GM23338 (cell line): ENCODE measurements around the gene RSPO1. TPM values are rescaled to one million over a fixed set of nuclear protein-coding genes. Genes with fewer than 3 reads are reported as not detected.

Experiments
- ATAC-seq: fragments of 200-7000 bp; cut with Tn5 transposase; 3 replicates; pipeline ENCODE4 v1.9.1; 2020
- DNase-seq: peaks from one replicate; pipeline ENCODE4 v3.0.0-alpha.2; 2015; ENCODE audit warnings: low spot score
- H2AFZ ChIP-seq: fragments of 200-600 bp; sonication (generic); 2 replicates; pipeline ENCODE4 v1.8.0; 2016; ENCODE audit warnings: antibody characterized with exemption, mild to moderate bottlenecking, moderate library complexity
- H3F3A ChIP-seq: fragments of 200-600 bp; sonication (generic); replicated peaks from 2 replicates; pipeline ENCODE4 v1.8.0; 2017; ENCODE audit warnings: antibody characterized with exemption, mixed run types, low read depth
- H3K27ac ChIP-seq: fragments of 200-600 bp; sonication (generic); 2 replicates; pipeline ENCODE4 v1.6.1; 2016; ENCODE audit warnings: low read depth
- H3K27me3 ChIP-seq: fragments of 200-600 bp; sonication (generic); 2 replicates; pipeline ENCODE4 v1.8.0; 2016; ENCODE audit warnings: mild to moderate bottlenecking, mixed run types, moderate library complexity; ENCODE audit not compliant: insufficient read depth
- H3K36me3 ChIP-seq: fragments of 200-600 bp; sonication (generic); 2 replicates; pipeline ENCODE4 v1.8.0; 2016; ENCODE audit warnings: mild to moderate bottlenecking; ENCODE audit not compliant: insufficient read depth
- H3K4me1 ChIP-seq: fragments of 200-600 bp; sonication (generic); 2 replicates; pipeline ENCODE4 v1.8.0; 2016; ENCODE audit warnings: mild to moderate bottlenecking, moderate library complexity; ENCODE audit not compliant: insufficient read depth
- H3K4me2 ChIP-seq: fragments of 200-600 bp; sonication (generic); 2 replicates; pipeline ENCODE4 v1.7.1; 2017; ENCODE audit warnings: mixed run types
- H3K4me3 ChIP-seq: fragments of 200-600 bp; sonication (generic); 2 replicates; pipeline ENCODE4 v1.6.1; 2016; ENCODE audit warnings: mixed run types
- H3K79me2 ChIP-seq: fragments of 200-600 bp; sonication (generic); replicated peaks from 2 replicates; pipeline ENCODE4 v1.8.0; 2017; ENCODE audit warnings: mild to moderate bottlenecking; ENCODE audit not compliant: insufficient read depth
- H3K9me2 ChIP-seq: fragments of 200-600 bp; sonication (generic); 2 replicates; pipeline ENCODE4 v1.8.0; 2017; ENCODE audit not compliant: insufficient read depth
- H4K20me1 ChIP-seq: fragments of 200-600 bp; sonication (generic); replicated peaks from 2 replicates; pipeline ENCODE4 v1.8.0; 2017; ENCODE audit warnings: mild to moderate bottlenecking; ENCODE audit not compliant: insufficient read depth
- H3K27ac Mint-ChIP-seq: 2 replicates; pipeline ENCODE4 v1.8.0; 2020; ENCODE audit warnings: inconsistent platforms, mild to moderate bottlenecking, moderate library complexity, mixed read lengths
- H3K27me3 Mint-ChIP-seq: 3 replicates; pipeline ENCODE4 v1.8.0; 2022; ENCODE audit warnings: low read depth, mild to moderate bottlenecking, moderate library complexity, mixed read lengths, inconsistent platforms; ENCODE audit not compliant: insufficient read depth, poor library complexity
- H3K36me3 Mint-ChIP-seq: 3 replicates; pipeline ENCODE4 v1.8.0; 2021; ENCODE audit warnings: low read depth, mild to moderate bottlenecking, inconsistent platforms, moderate library complexity, mixed read lengths
- H3K4me1 Mint-ChIP-seq: 3 replicates; pipeline ENCODE4 v1.8.0; 2020; ENCODE audit warnings: mild to moderate bottlenecking, inconsistent platforms, mixed read lengths
- H3K4me3 Mint-ChIP-seq: 3 replicates; pipeline ENCODE4 v1.8.0; 2021; ENCODE audit warnings: moderate library complexity, mild to moderate bottlenecking, inconsistent platforms, mixed read lengths
- H3K9me3 Mint-ChIP-seq: 3 replicates; pipeline ENCODE4 v1.8.0; 2020; ENCODE audit warnings: moderate library complexity, mild to moderate bottlenecking, inconsistent platforms, mixed read lengths
- CREB1 ChIP-seq: fragments of 250-450 bp; sonication (Bioruptor Pico); IDR thresholded peaks from 2 replicates; pipeline ENCODE4 v1.5.0; 2020; ENCODE audit warnings: low read depth, mild to moderate bottlenecking, moderate library complexity
- EZH2 ChIP-seq: fragments of 200-600 bp; sonication (generic); IDR thresholded peaks from one replicate; pipeline ENCODE4 v1.8.0; 2017; ENCODE audit warnings: antibody characterized with exemption, mild to moderate bottlenecking, low read depth; ENCODE audit not compliant: unreplicated experiment
- EZH2phosphoT487 ChIP-seq: fragments of 200-600 bp; sonication (generic); IDR thresholded peaks from one replicate; pipeline ENCODE4 v1.8.1; 2018; ENCODE audit warnings: antibody characterized with exemption; ENCODE audit not compliant: unreplicated experiment
- JUNB ChIP-seq: IDR thresholded peaks from one replicate; pipeline ENCODE4 v1.6.1; 2016; ENCODE audit warnings: antibody characterized with exemption; ENCODE audit not compliant: unreplicated experiment
- NANOG ChIP-seq: IDR thresholded peaks from 2 replicates; pipeline ENCODE4 v1.6.1; 2016; ENCODE audit warnings: antibody characterized with exemption, borderline replicate concordance
- POLR2AphosphoS5 ChIP-seq: IDR thresholded peaks from 2 replicates; pipeline ENCODE4 v1.6.1; 2016; ENCODE audit warnings: antibody characterized with exemption, low read depth
- REST ChIP-seq: IDR thresholded peaks from one replicate; pipeline ENCODE4 v1.6.1; 2018; ENCODE audit warnings: antibody characterized with exemption; ENCODE audit not compliant: unreplicated experiment
- STAT1 ChIP-seq: IDR thresholded peaks from one replicate; pipeline ENCODE4 v1.6.1; 2016; ENCODE audit warnings: antibody characterized with exemption; ENCODE audit not compliant: unreplicated experiment
- ZNF114 ChIP-seq: fragments of 250-450 bp; sonication (Bioruptor Pico); IDR thresholded peaks from 2 replicates; pipeline ENCODE4 v1.5.0; 2020; ENCODE audit warnings: mild to moderate bottlenecking, moderate library complexity
- ZNF331 ChIP-seq: fragments of 250-450 bp; sonication (Bioruptor Pico); IDR thresholded peaks from 2 replicates; pipeline ENCODE4 v1.5.0; 2020; ENCODE audit warnings: low read depth, mild to moderate bottlenecking, moderate library complexity
- polyA plus RNA-seq: library from polyadenylated mRNA; unstranded; fragments of >200 nt; fragmentation: Nextera tagmentation; extraction: Ambion mirVana; gene quantifications from 2 replicates; pipeline ENCODE4 v1.2.1, GENCODE V29; 2016
- total RNA-seq: library from RNA; depleted of rRNA; stranded (reverse); fragments of >200 nt; shearing (Covaris generic); gene quantifications from 2 replicates; pipeline ENCODE4 v1.2.3, GENCODE V29; 2014
- TF ChIP-seq, protein P1 (sequence below): IDR thresholded peaks from 2 replicates; pipeline ENCODE4 v1.6.1; 2016; ENCODE audit warnings: antibody characterized with exemption
- TF ChIP-seq, protein P2 (sequence below): fragments of 250-450 bp; sonication (Bioruptor Pico); IDR thresholded peaks from 2 replicates; pipeline ENCODE4 v1.5.0; 2020; ENCODE audit warnings: mild to moderate bottlenecking, moderate library complexity
- TF ChIP-seq, protein P3 (sequence below), 2 experiments: fragments of 200-600 bp in 1 of 2; sonication (generic) in 1 of 2; conservative IDR thresholded peaks; 2 replicates each; pipeline versions ENCODE4 v1.5.1 to v1.6.1; 2016 to 2017; ENCODE audit warnings: antibody characterized with exemption in 2 of 2, low read depth in 2 of 2, mild to moderate bottlenecking in 2 of 2, moderate library complexity in 1 of 2

Gene RSPO1
- total and polyA plus RNA-seq, 2 experiments from 2014 or later = 0.11 TPM; not detected in 1

DNA sequence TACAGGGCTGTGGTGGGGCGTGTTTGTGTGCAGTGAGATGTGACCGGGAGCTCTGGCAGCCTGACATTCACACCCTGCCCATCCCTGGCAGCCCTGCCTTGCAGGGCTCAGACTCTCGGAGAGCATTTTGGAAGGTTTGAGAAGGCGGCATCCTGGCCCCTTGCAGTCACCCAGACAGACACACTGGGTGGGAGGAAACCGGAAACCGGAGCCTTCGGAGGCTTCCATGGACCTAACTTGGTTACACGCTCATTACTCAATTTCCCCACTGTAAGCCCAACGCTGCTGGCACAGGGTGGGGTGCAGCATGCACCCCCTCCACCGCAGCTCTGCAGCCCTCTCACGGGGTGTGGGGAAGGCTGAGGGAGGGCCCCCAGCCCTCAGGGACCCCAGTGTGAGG, 22.2 kb upstream of the RSPO1 start:
- no peak overlapping the region for H3K27ac ChIP-seq
- H3K4me3 ChIP-seq = no peak overlapping the region
- H3K4me1 ChIP-seq = peaks cover 12% of the 10 kb centered on the region; the same call in 1 of the 2 replicates
- TF ChIP-seq, protein P1, sequence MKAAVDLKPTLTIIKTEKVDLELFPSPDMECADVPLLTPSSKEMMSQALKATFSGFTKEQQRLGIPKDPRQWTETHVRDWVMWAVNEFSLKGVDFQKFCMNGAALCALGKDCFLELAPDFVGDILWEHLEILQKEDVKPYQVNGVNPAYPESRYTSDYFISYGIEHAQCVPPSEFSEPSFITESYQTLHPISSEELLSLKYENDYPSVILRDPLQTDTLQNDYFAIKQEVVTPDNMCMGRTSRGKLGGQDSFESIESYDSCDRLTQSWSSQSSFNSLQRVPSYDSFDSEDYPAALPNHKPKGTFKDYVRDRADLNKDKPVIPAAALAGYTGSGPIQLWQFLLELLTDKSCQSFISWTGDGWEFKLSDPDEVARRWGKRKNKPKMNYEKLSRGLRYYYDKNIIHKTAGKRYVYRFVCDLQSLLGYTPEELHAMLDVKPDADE = no peak
- TF ChIP-seq CREB1 = no peak
- TF ChIP-seq, protein P2, sequence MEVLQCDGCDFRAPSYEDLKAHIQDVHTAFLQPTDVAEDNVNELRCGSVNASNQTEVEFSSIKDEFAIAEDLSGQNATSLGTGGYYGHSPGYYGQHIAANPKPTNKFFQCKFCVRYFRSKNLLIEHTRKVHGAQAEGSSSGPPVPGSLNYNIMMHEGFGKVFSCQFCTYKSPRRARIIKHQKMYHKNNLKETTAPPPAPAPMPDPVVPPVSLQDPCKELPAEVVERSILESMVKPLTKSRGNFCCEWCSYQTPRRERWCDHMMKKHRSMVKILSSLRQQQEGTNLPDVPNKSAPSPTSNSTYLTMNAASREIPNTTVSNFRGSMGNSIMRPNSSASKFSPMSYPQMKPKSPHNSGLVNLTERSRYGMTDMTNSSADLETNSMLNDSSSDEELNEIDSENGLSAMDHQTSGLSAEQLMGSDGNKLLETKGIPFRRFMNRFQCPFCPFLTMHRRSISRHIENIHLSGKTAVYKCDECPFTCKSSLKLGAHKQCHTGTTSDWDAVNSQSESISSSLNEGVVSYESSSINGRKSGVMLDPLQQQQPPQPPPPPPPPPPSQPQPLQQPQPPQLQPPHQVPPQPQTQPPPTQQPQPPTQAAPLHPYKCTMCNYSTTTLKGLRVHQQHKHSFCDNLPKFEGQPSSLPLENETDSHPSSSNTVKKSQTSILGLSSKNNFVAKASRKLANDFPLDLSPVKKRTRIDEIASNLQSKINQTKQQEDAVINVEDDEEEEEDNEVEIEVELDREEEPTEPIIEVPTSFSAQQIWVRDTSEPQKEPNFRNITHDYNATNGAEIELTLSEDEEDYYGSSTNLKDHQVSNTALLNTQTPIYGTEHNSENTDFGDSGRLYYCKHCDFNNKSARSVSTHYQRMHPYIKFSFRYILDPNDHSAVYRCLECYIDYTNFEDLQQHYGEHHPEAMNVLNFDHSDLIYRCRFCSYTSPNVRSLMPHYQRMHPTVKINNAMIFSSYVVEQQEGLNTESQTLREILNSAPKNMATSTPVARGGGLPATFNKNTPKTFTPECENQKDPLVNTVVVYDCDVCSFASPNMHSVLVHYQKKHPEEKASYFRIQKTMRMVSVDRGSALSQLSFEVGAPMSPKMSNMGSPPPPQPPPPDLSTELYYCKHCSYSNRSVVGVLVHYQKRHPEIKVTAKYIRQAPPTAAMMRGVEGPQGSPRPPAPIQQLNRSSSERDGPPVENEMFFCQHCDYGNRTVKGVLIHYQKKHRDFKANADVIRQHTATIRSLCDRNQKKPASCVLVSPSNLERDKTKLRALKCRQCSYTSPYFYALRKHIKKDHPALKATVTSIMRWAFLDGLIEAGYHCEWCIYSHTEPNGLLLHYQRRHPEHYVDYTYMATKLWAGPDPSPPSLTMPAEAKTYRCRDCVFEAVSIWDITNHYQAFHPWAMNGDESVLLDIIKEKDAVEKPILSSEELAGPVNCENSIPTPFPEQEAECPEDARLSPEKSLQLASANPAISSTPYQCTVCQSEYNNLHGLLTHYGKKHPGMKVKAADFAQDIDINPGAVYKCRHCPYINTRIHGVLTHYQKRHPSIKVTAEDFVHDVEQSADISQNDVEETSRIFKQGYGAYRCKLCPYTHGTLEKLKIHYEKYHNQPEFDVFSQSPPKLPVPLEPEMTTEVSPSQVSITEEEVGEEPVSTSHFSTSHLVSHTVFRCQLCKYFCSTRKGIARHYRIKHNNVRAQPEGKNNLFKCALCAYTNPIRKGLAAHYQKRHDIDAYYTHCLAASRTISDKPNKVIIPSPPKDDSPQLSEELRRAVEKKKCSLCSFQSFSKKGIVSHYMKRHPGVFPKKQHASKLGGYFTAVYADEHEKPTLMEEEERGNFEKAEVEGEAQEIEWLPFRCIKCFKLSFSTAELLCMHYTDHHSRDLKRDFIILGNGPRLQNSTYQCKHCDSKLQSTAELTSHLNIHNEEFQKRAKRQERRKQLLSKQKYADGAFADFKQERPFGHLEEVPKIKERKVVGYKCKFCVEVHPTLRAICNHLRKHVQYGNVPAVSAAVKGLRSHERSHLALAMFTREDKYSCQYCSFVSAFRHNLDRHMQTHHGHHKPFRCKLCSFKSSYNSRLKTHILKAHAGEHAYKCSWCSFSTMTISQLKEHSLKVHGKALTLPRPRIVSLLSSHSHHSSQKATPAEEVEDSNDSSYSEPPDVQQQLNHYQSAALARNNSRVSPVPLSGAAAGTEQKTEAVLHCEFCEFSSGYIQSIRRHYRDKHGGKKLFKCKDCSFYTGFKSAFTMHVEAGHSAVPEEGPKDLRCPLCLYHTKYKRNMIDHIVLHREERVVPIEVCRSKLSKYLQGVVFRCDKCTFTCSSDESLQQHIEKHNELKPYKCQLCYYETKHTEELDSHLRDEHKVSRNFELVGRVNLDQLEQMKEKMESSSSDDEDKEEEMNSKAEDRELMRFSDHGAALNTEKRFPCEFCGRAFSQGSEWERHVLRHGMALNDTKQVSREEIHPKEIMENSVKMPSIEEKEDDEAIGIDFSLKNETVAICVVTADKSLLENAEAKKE (CRISPR knock-in tag) = no peak
- TF ChIP-seq JUNB = no peak
- no peak for TF ChIP-seq REST
- TF ChIP-seq, protein P3, sequence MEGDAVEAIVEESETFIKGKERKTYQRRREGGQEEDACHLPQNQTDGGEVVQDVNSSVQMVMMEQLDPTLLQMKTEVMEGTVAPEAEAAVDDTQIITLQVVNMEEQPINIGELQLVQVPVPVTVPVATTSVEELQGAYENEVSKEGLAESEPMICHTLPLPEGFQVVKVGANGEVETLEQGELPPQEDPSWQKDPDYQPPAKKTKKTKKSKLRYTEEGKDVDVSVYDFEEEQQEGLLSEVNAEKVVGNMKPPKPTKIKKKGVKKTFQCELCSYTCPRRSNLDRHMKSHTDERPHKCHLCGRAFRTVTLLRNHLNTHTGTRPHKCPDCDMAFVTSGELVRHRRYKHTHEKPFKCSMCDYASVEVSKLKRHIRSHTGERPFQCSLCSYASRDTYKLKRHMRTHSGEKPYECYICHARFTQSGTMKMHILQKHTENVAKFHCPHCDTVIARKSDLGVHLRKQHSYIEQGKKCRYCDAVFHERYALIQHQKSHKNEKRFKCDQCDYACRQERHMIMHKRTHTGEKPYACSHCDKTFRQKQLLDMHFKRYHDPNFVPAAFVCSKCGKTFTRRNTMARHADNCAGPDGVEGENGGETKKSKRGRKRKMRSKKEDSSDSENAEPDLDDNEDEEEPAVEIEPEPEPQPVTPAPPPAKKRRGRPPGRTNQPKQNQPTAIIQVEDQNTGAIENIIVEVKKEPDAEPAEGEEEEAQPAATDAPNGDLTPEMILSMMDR (conservative IDR thresholded peaks at IDR 0.05; ENCODE audit: low read depth in 2 of 2) = no peak
- TF ChIP-seq ZNF331 = no peak
- TF ChIP-seq ZNF114 (CRISPR knock-in tag) = no peak
- no peak for TF ChIP-seq STAT1
- no peak for TF ChIP-seq POLR2AphosphoS5
- no peak for TF ChIP-seq NANOG
- no peak for TF ChIP-seq EZH2
- TF ChIP-seq EZH2phosphoT487 = no peak
- no peaks in the 10 kb centered on the region for H3K9me3 Mint-ChIP-seq
- peaks cover 14% of the 10 kb centered on the region for H3K27me3 Mint-ChIP-seq
- no peaks in the 10 kb centered on the region for H3K27me3 ChIP-seq
- no peaks in the 10 kb centered on the region for H3K36me3 ChIP-seq
- ATAC-seq (no peak), DNase-seq (no peak)
- H3K4me2 ChIP-seq = no peak overlapping the region
- H3K9me2 ChIP-seq = no peaks in the 10 kb centered on the region
- H4K20me1 ChIP-seq = no peaks in the 10 kb centered on the region
- no peak overlapping the region for H2AFZ ChIP-seq
- no peaks in the 10 kb centered on the region for H3F3A ChIP-seq
- H3K4me1 Mint-ChIP-seq = peaks cover 17% of the 10 kb centered on the region
- no peak overlapping the region for H3K4me3 Mint-ChIP-seq
- H3K79me2 ChIP-seq = no peaks in the 10 kb centered on the region
- H3K36me3 Mint-ChIP-seq = no peaks in the 10 kb centered on the region
- H3K27ac Mint-ChIP-seq = no peak overlapping the region
